Lower leg skin (tissue), 3 donors: ENCODE measurements around the gene CFD.

ENCODE experiments used
- POLR2A ChIP-seq, 2 donors: fragments of 450-650 bp; IDR thresholded peaks; one replicate each; pipeline ENCODE4 v1.6.1; 2016 to 2017; ENCODE audit warnings: antibody characterized with exemption in 2 of 2, mild to moderate bottlenecking in 1 of 2, moderate library complexity in 1 of 2
- TF ChIP-seq, protein P1 (sequence below), 3 donors: fragments of 450-650 bp; IDR thresholded peaks; one replicate each; pipeline ENCODE4 v1.5.1; 2016; ENCODE audit warnings: antibody characterized with exemption in 3 of 3, mild to moderate bottlenecking in 3 of 3, moderate library complexity in 2 of 3

DNA sequence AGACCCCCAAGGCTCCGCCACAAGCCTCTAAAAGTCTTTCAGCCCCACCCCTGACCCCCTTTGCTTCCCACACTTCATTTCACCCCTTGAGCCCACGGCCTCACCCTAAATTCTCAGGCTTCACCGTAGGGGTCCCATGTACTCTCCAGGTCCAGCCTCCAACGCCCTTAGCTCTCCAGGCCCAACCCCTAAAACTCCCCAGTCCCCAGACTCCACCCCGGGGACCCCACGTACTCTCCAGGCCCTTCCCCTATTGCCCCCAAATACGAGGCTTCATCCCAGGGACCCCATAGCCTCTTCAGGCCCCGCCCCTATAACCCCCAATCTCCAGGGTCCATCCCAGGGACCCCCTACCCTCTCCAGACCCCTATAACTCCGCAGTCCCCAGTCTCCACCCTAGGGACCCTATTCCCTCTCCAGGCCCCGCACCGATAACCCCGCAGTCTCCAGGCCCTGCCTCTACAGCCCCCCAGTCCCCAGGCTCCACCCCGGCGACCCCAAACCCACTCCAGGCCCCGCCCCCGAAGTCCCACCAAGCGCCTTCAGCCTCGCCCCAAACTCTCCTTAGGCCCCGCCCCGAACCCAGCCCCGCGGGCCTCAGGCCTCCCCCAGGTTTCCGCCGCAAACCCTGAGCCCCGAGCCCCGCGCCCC is 32.9 kb downstream of the CFD start:
- TF ChIP-seq, protein P1, sequence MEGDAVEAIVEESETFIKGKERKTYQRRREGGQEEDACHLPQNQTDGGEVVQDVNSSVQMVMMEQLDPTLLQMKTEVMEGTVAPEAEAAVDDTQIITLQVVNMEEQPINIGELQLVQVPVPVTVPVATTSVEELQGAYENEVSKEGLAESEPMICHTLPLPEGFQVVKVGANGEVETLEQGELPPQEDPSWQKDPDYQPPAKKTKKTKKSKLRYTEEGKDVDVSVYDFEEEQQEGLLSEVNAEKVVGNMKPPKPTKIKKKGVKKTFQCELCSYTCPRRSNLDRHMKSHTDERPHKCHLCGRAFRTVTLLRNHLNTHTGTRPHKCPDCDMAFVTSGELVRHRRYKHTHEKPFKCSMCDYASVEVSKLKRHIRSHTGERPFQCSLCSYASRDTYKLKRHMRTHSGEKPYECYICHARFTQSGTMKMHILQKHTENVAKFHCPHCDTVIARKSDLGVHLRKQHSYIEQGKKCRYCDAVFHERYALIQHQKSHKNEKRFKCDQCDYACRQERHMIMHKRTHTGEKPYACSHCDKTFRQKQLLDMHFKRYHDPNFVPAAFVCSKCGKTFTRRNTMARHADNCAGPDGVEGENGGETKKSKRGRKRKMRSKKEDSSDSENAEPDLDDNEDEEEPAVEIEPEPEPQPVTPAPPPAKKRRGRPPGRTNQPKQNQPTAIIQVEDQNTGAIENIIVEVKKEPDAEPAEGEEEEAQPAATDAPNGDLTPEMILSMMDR (IDR thresholded peaks at IDR 0.05) = no peak
- TF ChIP-seq POLR2A (IDR thresholded peaks at IDR 0.05) = no peak
